ENCODE measurements around the gene SPG21. TPM values are rescaled to one million over a fixed set of nuclear protein-coding genes. Genes with fewer than 3 reads are reported as not detected.

The SPG21 gene
- total and polyA plus RNA-seq, 2 of the 8 experiments (the other 6 are each of a cell fraction or from before 2014, with no cell fraction given) = 67.3 to 72.7 TPM

- no peak for FAIRE-seq
These were observed 51.5 kb downstream of the SPG21 start for GRCh38 chr15:64938192-64938591.

More at GRCh38 chr15:64938192-64938591, 51.5 kb downstream of the SPG21 start:
- H3K56ac ChIP-seq (replicated peaks; ENCODE audit: insufficient read length, low read depth, low read length) = no peak overlapping the region
- H2BK5ac ChIP-seq (ENCODE audit: low read depth, low read length) = no peak overlapping the region
- WGBS, 2 experiments (ENCODE audit: extremely low coverage in 1 of 2, insufficient coverage in 1 of 2, insufficient read length in 1 of 2, insufficient replicate concordance in 2 of 2, low coverage in 1 of 2, low lambda C conversion rate in 2 of 2, missing lambda C conversion rate in 1 of 2) = 90% methylated on average over 3 of the region's 3 CpGs; no CpG with 5 or more reads in 1 of the 2 experiments
- no peak overlapping the region for H2BK20ac ChIP-seq (ENCODE audit: low read length)
- no peaks in the 10 kb centered on the region for H3K27me3 ChIP-seq (replicated peaks in 1 of 4; ENCODE audit: control insufficient read depth in 3 of 4, extremely low read depth in 1 of 4, insufficient read depth in 3 of 4, low read length in 3 of 4)
- H3K27ac ChIP-seq (ENCODE audit: low read depth, low read length) = no peak overlapping the region
- ChIA-PET CTCF (ENCODE audit: partially characterized antibody) (no interaction called here), POLR2A (ENCODE audit: partially characterized antibody) (no interaction called here)
- no peak overlapping the region for H4K8ac ChIP-seq (ENCODE audit: extremely low read depth, insufficient read depth, low read length)
- H3K4ac ChIP-seq (replicated peaks; ENCODE audit: insufficient read length, low read depth, low read length) = no peak overlapping the region
- H3K36me3 ChIP-seq (ENCODE audit: control insufficient read depth in 2 of 4, insufficient read depth in 4 of 4, low read length in 3 of 4) = no peaks in the 10 kb centered on the region
- H2BK120ac ChIP-seq (replicated peaks; ENCODE audit: low read depth, low read length) = no peak overlapping the region
- no peaks in the 10 kb centered on the region for H3K4me1 ChIP-seq (replicated peaks in 1 of 4; ENCODE audit: control insufficient read depth in 3 of 4, insufficient read depth in 4 of 4, low read length in 3 of 4)
- DNase-seq (ENCODE audit: low read depth in 1 of 2, low spot score in 2 of 2) = peak in 1 of 2 experiments; percentile 10
- H2AFZ ChIP-seq (ENCODE audit: low read length) = no peak overlapping the region
- H3K23ac ChIP-seq (ENCODE audit: insufficient read length) = no peak overlapping the region
- H2AK5ac ChIP-seq (ENCODE audit: low read depth, low read length) = no peak overlapping the region
- no peak overlapping the region for H3K14ac ChIP-seq (ENCODE audit: insufficient read length)
- H4K5ac ChIP-seq (ENCODE audit: insufficient read length, low read depth, low read length) = no peak overlapping the region
- H2BK15ac ChIP-seq (ENCODE audit: low read length) = no peak overlapping the region
- H3K23me2 ChIP-seq (ENCODE audit: low read depth, low read length) = no peaks in the 10 kb centered on the region
- H4K20me1 ChIP-seq (replicated peaks in 1 of 2; ENCODE audit: control insufficient read depth in 1 of 2, insufficient read depth in 2 of 2, low read length in 2 of 2) = no peaks in the 10 kb centered on the region
- H2BK12ac ChIP-seq (ENCODE audit: low read depth, low read length) = no peak overlapping the region
- no peak for TF ChIP-seq KDM5A (IDR thresholded peaks at IDR 0.05; ENCODE audit: low read length)
- TF ChIP-seq CTCF (IDR thresholded peaks at IDR 0.05; ENCODE audit: control extremely low read depth in 1 of 3, insufficient read depth in 1 of 3, low read depth in 1 of 3, low read length in 3 of 3) = no peak
- TF ChIP-seq CEBPB (IDR thresholded peaks at IDR 0.05; ENCODE audit: low read depth, low read length) = no peak
- no peak for TF ChIP-seq RFX5 (IDR thresholded peaks at IDR 0.05; ENCODE audit: borderline replicate concordance, low read depth, low read length)
- TF ChIP-seq SAP30 (IDR thresholded peaks at IDR 0.05; ENCODE audit: insufficient read depth, insufficient replicate concordance, low read length) = no peak
- no peak for TF ChIP-seq SP4 (IDR thresholded peaks at IDR 0.05; ENCODE audit: low read length)
- no peak for TF ChIP-seq JUND (IDR thresholded peaks at IDR 0.05; ENCODE audit: low read length)
- no peak overlapping the region for H3K4me2 ChIP-seq (ENCODE audit: insufficient read depth in 1 of 2, low read depth in 2 of 2, low read length in 2 of 2)
- H3K79me1 ChIP-seq (ENCODE audit: low read depth, low read length) = no peaks in the 10 kb centered on the region
- H3K9ac ChIP-seq (replicated peaks in 1 of 4; ENCODE audit: extremely low read depth in 1 of 4, low read depth in 3 of 4, low read length in 3 of 4) = no peak overlapping the region
- no peak overlapping the region for H3K4me3 ChIP-seq (ENCODE audit: extremely low read depth in 1 of 4, insufficient read depth in 2 of 4, low read depth in 3 of 4, low read length in 4 of 4)
- no peaks in the 10 kb centered on the region for H3K79me2 ChIP-seq (ENCODE audit: control insufficient read depth in 1 of 2, insufficient read depth in 2 of 2, low read length in 2 of 2)
- no peaks in the 10 kb centered on the region for H3K9me3 ChIP-seq (ENCODE audit: insufficient read depth in 2 of 2, low read depth in 1 of 2, low read length in 1 of 2)
- no peak overlapping the region for H3K18ac ChIP-seq (ENCODE audit: extremely low read depth, low read length)
- H4K91ac ChIP-seq (replicated peaks; ENCODE audit: insufficient read length, low read length) = no peak overlapping the region

All from H1 (cell line).